Suprapubic skin (tissue), 4 donors: ENCODE data around the gene ZNF775. TPM values are rescaled to one million over a fixed set of nuclear protein-coding genes. Genes with fewer than 3 reads are reported as not detected.

Experiments used
- DNase-seq, 2 donors: peaks; one replicate each; pipeline ENCODE4 v3.0.0-alpha.2; 2019; ENCODE audit warnings: low spot score in 2 of 2
- H3K27ac ChIP-seq: fragments of 200-600 bp; sonication (generic); one replicate; pipeline ENCODE4 v1.5.1; 2019
- H3K27me3 ChIP-seq: fragments of 200-600 bp; sonication (generic); one replicate; pipeline ENCODE4 v1.5.1; 2019
- H3K36me3 ChIP-seq: fragments of 200-600 bp; sonication (generic); one replicate; pipeline ENCODE4 v1.5.1; 2019
- H3K4me1 ChIP-seq: fragments of 200-600 bp; sonication (generic); one replicate; pipeline ENCODE4 v1.5.1; 2019
- H3K4me3 ChIP-seq: fragments of 200-600 bp; sonication (generic); one replicate; pipeline ENCODE4 v1.5.1; 2019; ENCODE audit warnings: mild to moderate bottlenecking
- H3K9me3 ChIP-seq: fragments of 200-600 bp; sonication (generic); one replicate; pipeline ENCODE4 v1.5.1; 2019
- CTCF ChIP-seq, 2 donors: fragments of 200-600 bp in 1 of 2; fragments of 450-650 bp in 1 of 2; sonication (generic) in 1 of 2; IDR thresholded peaks; one replicate each; pipeline ENCODE4 v1.5.1; 2016 to 2019; ENCODE audit warnings: antibody characterized with exemption in 2 of 2, mild to moderate bottlenecking in 1 of 2, moderate library complexity in 1 of 2
- EP300 ChIP-seq: sonication (generic); formaldehyde crosslinking; IDR thresholded peaks from one replicate; pipeline ENCODE4 v1.6.1; 2017; ENCODE audit warnings: antibody characterized with exemption
- POLR2A ChIP-seq, 2 donors: fragments of 450-650 bp; IDR thresholded peaks; one replicate each; pipeline ENCODE4 v1.6.1; 2017; ENCODE audit warnings: antibody characterized with exemption in 2 of 2, mild to moderate bottlenecking in 2 of 2, moderate library complexity in 2 of 2
- POLR2AphosphoS5 ChIP-seq, 3 donors: sonication (generic); formaldehyde crosslinking; IDR thresholded peaks; one replicate each; pipeline ENCODE4 v1.6.1; 2017; ENCODE audit warnings: antibody characterized with exemption in 3 of 3
- WGBS: methylation state at CpG from one replicate; pipeline ENCODE4 v1.1.5; 2018; 5-methylcytosine and 5-hydroxymethylcytosine counted together
- total RNA-seq, 4 donors: library from RNA; depleted of rRNA; stranded (reverse); fragments of >200 nt; gene quantifications; one replicate each; pipeline ENCODE4 v1.1.0, GENCODE V29; 2016

The ZNF775 gene
- total RNA-seq, 4 donors from 2014 or later: 1.6 to 3.9 (median 2.6) TPM

- TF ChIP-seq POLR2AphosphoS5 (IDR thresholded peaks at IDR 0.05) (no peak), EP300 (no peak), POLR2A (IDR thresholded peaks at IDR 0.05) (no peak), CTCF (IDR thresholded peaks at IDR 0.05) (no peak)
- DNase-seq: peak in 1 of 2 donors; percentile 75
- 6% methylated on average over 35 of the region's 49 CpGs for WGBS
- Histone ChIP-seq H3K27me3 (peaks cover 27% of the 10 kb centered on the region), H3K27ac (peak within 1 kb of the TSS; percentile 63), H3K9me3 (no peaks in the 10 kb centered on the region), H3K36me3 (no peaks in the 10 kb centered on the region), H3K4me1 (peaks cover 20% of the 10 kb centered on the region), H3K4me3 (peak within 1 kb of the TSS; percentile 51)
Observed at GRCh38 chr7:150341263-150342120, 37.6 kb upstream of the ZNF775 start, which contains the start of gene RARRES2. TSS of gene RARRES2 (minus strand) at chr7:150341629. CDS start at chr7:150340609, 1,020 bp downstream.

DNA sequence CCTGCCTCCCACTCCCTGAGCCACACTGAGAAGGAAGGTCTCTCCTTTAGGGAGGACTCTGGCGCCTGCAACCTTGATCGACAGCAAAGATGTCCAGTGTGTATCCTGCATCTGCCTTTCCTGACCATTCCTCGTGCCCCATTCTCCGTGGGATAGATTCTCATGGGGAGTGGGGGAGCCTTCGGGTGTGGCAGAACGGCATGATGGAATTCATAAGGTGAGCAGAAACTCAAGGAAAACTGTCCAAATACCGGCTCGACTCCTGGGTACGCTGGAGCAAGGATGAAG is 37.1 kb upstream of the ZNF775 start:
- Histone ChIP-seq H3K27ac (no peak overlapping the region), H3K9me3 (no peaks in the 10 kb centered on the region), H3K27me3 (peaks cover 27% of the 10 kb centered on the region), H3K4me1 (peaks cover 20% of the 10 kb centered on the region), H3K4me3 (no peak overlapping the region), H3K36me3 (no peaks in the 10 kb centered on the region)
- WGBS: 89% methylated on average over 9 of the region's 9 CpGs
- TF ChIP-seq CTCF (IDR thresholded peaks at IDR 0.05) (no peak), EP300 (no peak), POLR2A (IDR thresholded peaks at IDR 0.05) (no peak), POLR2AphosphoS5 (IDR thresholded peaks at IDR 0.05) (no peak)
- no peak for DNase-seq

DNA sequence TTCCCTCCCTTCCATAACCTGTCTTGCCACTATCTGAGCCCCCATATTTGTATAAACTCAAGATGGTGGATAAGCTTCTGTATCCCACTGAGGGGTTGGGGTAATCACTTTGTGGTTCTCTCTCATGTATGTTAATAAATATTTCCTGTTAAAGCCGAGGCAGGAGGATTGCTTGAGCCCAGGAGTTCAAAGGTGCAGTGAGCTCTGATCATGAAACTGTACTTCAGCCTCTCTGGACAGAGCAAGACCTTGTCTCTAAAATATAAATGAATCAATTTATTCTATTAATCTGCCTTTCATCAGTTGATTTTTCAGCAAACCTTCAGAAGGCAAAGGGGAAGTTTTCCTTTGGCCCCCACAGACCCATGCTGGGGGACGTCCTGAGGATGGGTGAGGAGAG is 35.9 kb upstream of the ZNF775 start:
- no peak for DNase-seq
- Histone ChIP-seq H3K27me3 (peaks cover 27% of the 10 kb centered on the region), H3K4me1 (peaks cover 20% of the 10 kb centered on the region), H3K36me3 (no peaks in the 10 kb centered on the region), H3K27ac (no peak overlapping the region), H3K4me3 (no peak overlapping the region), H3K9me3 (no peaks in the 10 kb centered on the region)
- TF ChIP-seq POLR2AphosphoS5 (IDR thresholded peaks at IDR 0.05) (no peak), CTCF (IDR thresholded peaks at IDR 0.05) (no peak), EP300 (no peak), POLR2A (IDR thresholded peaks at IDR 0.05) (no peak)
- WGBS: 75% methylated on average over 2 of the region's 2 CpGs

DNA sequence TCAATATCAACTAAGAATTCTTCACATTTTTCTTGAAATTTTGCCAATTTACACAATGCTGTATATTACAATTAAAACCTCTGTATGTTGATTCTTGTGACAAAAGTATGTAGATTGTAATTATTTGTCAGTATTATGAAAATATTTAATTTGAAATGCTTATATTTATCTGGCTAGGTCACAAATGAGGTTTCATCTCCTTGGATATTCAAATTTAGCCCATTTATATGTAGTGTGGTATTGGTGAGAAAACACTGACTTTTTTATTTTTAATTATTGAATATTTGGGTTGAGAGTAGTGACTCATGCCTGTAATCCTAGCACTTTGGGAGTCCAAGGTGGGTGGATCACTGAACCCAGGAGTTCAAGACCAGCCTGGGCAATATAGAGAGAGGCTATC is 34.8 kb upstream of the ZNF775 start:
- Histone ChIP-seq H3K4me1 (peaks cover 20% of the 10 kb centered on the region), H3K9me3 (no peaks in the 10 kb centered on the region), H3K4me3 (no peak overlapping the region), H3K27ac (no peak overlapping the region), H3K36me3 (no peaks in the 10 kb centered on the region), H3K27me3 (peaks cover 27% of the 10 kb centered on the region)
- TF ChIP-seq POLR2A (IDR thresholded peaks at IDR 0.05) (no peak), POLR2AphosphoS5 (IDR thresholded peaks at IDR 0.05) (no peak), EP300 (no peak), CTCF (IDR thresholded peaks at IDR 0.05) (no peak)
- DNase-seq: no peak

DNA sequence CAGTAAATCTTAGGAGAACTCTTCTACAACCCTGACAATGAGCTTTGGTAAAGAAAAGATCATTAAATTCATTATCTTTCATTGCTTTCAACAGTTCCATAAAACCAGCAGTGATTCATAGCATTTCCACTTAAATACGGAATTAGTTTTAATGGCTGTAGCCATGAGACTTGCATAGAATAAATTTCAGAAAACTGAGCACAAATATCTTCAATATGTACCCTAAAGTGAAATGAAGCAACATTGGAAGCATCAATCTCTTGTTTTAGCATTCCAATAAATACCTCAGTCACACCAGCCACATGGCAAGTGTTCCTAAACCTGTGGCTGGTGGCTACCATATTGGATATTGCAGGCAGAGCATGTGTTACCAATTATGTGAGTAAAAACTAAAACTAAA is 34.1 kb upstream of the ZNF775 start:
- Histone ChIP-seq H3K4me1 (peaks cover 14% of the 10 kb centered on the region), H3K4me3 (no peak overlapping the region), H3K27me3 (peaks cover 25% of the 10 kb centered on the region), H3K36me3 (no peaks in the 10 kb centered on the region), H3K27ac (no peak overlapping the region), H3K9me3 (no peaks in the 10 kb centered on the region)
- DNase-seq: no peak
- TF ChIP-seq POLR2AphosphoS5 (IDR thresholded peaks at IDR 0.05): no peak
- no peak for TF ChIP-seq CTCF (IDR thresholded peaks at IDR 0.05)
- no peak for TF ChIP-seq EP300
- TF ChIP-seq POLR2A (IDR thresholded peaks at IDR 0.05): no peak
- 68% methylated on average over 1 of the region's 1 CpG for WGBS
